NCI-H446 treated with DMSO at 0.1 percent for 48 hours (cell line): ENCODE measurements around the gene SLC9A5.
A peak's percentile ranks its signal among the peaks of the same experiment; 100 is the strongest.

Experiments
- DNase-seq: peaks from one replicate; lab custom pipeline; 2025; lab: John Stamatoyannopoulos, UW

SLC9A5 gene

GRCh38 chr16:67213197-67214019 is 35.4 kb upstream of the SLC9A5 start:
- no peak for DNase-seq

DNA sequence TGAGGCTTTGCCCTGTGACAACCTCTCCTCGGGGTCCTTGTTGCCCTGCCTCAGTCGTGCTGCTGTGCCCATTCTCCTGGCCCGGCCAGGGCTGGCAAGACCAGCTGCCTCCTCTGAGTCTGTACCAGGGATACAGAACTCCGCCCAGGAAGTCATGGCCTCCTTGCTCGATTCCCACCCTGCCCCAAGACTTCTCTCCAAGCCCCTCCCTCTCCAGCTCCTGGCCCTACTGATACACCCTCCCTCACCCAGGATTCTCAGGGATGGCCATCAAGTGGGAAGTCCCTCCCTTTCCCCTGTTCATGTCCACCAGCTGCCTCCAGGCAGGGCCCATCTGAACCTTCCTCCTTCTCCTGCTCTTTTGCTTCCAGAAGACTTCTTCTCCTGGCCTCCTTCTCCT is 33.1 kb upstream of the SLC9A5 start:
- DNase-seq: no peak

DNA sequence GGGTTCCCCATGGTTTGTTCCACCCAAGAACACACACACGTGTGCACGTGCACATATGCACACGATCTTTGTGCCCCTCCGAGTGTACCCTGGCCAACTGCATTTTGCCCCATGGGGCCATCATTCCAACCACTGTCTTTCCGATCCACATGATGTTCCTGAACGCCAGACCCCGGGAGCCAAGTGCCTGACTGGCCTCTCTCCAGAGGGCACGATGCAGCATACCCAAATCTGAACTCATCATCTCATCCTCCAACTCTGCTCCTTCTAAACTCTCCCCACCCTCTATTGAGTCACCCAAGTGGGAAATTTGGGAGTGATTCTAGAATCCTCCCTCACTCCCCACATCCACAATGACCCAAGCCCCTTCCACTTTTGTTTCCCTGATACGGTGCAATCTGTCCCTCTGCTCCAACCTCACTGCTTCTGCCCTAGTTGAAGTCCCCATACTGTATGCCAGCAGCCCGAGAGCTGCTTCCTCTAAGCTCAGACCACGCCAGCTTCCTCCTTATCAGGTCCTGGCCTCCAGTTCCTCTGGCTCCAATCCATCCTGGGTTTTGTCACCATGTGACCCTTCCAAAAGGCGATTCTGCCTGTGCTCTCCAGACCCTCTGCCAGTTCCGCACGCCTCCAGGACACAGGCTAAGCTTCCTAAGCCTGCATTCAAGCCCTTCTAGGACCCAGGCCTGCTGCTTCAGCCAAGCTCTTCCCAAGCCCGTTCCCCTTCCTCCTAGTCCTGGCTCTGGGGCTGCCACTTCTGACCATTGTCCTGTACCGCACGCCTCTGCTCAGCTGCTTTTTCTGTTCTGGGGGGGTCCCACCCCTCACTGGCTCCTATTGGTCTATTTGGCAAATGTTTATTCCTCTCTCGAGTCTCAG is 31.9 kb upstream of the SLC9A5 start:
- DNase-seq: no peak

DNA sequence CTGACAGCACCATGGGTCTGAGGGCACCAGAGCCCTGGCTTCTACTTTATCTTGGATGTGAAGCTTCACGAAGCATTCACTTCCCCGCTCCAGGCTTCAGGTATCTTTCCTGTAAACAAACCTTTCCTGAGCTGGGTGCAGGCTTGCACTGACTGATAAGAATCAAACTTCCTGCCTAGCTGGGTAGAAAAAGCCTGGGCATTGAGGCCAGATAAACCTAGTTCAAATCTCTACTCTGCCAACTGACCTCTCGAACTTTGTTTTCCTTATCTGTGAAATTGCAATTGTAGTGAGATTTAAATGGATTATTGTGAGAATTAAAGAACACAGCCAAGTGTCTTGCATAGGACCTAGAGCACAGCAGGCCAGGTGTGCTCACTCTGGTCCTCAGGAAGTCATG is 24.8 kb upstream of the SLC9A5 start:
- no peak for DNase-seq

GRCh38 chr16:67226295-67226803 is 22.4 kb upstream of the SLC9A5 start:
- no peak for DNase-seq

GRCh38 chr16:67226804-67227566 is 21.8 kb upstream of the SLC9A5 start, which contains the start of gene TMEM208:
Gene TMEM208, plus strand, starts transcription at chr16:67227130. Its CDS starts 89 bp downstream, at chr16:67227219.
- peak; percentile 90 for DNase-seq

DNA sequence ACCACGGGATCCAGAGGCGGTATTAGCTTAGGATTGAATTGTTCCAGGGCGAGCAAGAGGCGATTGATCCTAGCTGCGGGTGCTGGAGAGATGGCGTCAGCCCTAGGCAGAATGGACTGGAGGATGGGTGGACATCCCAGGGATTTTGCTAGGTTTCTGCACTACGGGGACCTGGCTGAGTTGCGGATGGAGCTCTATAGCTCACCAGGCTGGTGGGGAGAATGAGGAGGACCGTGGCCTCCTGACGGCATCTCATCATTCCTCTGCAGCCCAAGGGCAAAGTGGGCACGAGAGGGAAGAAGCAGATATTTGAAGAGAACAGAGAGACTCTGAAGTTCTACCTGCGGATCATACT is 21.2 kb upstream of the SLC9A5 start:
- no peak for DNase-seq

GRCh38 chr16:67228034-67228785 is 20.6 kb upstream of the SLC9A5 start:
- DNase-seq: no peak

GRCh38 chr16:67228905-67229304 is 19.9 kb upstream of the SLC9A5 start:
- no peak for DNase-seq

GRCh38 chr16:67229906-67230808 is 18.6 kb upstream of the SLC9A5 start:
- DNase-seq: no peak

DNA sequence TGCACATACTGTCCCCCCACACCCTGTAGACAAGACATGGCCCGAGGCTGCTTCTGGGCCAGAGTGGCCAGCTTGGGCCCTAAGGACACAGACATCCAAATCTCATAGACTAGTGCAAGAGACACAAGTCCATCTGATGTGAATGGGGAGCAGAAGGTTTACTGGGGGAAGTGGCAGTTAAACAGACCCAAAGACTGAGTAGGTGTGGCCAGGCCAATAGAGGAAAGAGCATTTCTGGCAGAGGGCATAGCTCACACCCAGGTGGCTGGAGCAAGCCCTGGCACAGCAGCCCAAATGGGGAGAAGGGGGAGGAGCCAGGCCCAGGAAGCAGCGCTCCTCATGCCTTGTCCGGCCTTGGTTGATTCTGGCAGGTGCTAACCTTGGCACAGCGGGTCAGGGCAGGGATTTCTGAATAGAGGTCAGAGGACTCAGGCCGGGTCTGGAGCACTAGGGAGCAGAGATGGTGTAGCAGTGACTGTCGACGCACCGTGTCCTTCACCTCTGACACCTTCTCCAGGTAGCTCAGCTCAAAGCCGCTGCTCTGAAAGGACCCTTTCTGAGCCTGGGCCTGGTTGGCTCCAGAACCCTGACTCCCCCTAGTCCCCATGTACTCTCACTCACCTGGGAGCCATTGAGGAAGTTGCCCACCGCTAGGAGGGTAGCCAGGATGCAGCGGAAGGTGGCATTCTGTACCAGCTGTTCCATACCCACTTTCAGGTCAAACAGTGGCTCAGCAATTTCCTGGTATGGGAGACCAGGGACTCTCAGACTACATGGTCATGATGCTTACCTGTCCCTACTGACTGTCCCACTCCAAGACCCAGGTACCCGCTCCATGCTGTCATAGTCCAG is 17.7 kb upstream of the SLC9A5 start:
- DNase-seq: no peak

GRCh38 chr16:67233596-67233995 is 15.2 kb upstream of the SLC9A5 start:
- DNase-seq: no peak

- DNase-seq: no peak
Measured at GRCh38 chr16:67234180-67234597, 14.6 kb upstream of the SLC9A5 start.

DNA sequence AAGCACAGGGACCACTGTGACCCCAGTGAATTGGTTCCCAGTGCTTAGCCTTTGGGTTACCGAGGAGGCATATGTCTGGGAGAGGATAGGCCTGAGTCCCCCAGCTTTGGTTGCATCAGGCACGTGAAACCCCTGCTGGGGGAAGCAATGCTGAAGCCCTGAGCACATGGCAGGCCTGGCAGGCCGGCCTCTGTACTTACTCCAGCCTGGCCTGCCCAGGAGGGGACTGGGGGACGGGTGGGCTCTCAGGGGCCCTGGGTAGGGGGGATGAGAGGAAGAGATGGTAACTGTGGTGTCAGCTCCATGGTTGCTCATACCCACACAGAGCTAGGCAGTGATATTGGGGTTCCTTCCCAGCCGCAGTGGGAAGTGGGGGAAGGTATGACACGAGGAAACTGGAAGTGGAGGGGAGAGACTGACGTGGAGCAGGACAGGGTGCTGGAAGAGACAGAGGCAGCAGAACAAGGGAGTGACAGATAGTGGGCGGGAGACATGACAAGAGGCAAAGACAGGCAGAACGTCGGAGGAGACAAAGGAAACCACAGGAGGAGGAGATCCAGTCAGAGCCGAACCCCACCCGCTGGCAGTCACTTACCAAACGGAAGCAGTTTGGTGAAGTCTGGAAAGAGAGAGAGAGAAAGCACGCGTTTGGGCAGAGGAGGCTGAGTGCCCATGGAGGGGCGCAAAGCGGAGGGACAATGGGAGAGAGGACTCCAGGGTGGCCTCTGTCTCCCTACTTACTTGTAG is 12.8 kb upstream of the SLC9A5 start:
- DNase-seq: no peak

DNA sequence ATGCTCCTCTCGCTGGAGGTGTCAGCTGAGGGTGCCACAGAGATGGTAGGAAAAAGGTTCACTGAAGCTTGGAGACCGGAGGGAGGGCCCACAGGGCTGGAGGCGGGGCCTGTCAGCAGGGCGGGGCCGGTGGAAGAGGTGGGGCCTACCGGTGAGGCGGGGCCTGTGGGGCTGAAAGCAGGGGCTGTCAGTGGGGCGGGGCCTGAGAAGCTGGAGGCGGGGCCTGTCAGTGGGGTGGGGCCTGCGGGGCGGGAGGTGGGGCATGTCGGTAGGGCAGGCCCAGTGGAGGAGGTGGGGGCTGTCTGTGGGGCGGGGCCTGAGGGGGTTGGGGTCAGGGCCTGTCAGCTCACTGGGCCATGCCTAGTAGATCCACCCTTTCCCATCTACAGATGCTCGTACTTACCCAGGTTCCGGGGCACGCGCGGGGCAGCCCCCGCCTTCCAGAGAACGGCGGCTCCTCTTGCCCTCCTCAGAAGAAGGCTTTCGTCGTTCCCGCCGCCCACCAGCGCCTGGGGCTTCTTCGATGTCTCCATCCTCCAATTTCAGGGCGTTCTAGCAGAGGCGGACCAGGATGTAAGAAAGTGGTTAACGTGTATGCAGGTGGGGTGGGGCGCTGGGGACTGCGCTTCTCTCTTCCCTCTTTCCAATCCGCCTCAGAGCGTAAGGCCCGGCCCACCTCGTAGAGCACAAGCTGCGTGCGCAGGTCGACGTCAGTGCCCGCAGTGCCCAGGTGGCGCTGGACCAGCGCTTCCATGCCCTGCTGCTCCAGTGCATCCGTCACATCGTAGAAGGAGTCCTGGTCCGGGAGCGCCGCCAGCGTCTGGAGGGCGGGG is 12.0 kb upstream of the SLC9A5 start:
- DNase-seq: no peak

DNA sequence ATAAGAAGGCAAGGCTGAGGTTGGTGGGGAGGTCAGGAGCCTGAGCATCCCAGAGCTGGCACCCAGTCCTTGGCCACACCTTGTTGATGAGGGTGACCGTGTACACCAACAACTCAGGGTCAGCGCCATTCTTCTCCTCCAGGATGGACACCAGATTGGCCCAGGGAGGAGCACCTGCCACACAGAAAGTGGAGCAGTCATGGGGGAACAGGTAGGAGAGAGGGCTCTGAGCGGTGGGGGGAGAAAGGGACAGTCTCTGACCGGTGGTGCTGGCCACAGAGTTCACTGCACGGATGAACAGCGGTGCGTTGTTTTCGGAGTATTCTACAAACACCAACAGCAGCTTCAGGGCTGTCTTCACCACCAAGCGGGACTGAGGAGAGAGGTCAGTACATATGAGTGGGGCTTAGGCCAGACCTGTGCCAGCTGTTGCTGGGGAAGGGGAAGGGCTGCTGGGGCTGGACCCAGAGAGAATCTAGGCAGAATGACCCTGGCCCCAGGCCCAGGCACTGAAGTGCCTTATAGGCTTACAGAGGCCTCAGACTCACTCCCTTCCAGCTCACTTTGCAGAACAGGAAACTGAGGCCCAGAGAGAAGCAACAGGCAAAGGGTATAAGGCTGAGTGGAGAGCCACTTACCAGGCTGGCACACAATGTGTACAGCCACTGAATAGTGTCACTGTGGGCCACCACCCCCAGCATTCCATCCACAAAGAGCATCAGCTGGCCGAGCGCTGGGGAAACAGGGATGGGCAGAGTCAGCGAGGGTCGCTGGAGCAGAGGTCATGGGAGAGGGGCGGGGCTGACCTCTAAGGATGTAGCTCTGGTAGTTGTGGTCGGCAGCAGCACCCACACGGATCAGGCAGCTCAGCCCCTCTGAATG is 11.1 kb upstream of the SLC9A5 start:
- no peak for DNase-seq

GRCh38 chr16:67238278-67238575 is 10.6 kb upstream of the SLC9A5 start:
- DNase-seq: no peak
